ENCODE data around the gene CHD1L.
"Not testable (repeated sequence)": the region's sequence is repeated elsewhere in the genome, so short reads cannot be mapped to it uniquely, and the experiment has no call there.

Gene CHD1L

DNA sequence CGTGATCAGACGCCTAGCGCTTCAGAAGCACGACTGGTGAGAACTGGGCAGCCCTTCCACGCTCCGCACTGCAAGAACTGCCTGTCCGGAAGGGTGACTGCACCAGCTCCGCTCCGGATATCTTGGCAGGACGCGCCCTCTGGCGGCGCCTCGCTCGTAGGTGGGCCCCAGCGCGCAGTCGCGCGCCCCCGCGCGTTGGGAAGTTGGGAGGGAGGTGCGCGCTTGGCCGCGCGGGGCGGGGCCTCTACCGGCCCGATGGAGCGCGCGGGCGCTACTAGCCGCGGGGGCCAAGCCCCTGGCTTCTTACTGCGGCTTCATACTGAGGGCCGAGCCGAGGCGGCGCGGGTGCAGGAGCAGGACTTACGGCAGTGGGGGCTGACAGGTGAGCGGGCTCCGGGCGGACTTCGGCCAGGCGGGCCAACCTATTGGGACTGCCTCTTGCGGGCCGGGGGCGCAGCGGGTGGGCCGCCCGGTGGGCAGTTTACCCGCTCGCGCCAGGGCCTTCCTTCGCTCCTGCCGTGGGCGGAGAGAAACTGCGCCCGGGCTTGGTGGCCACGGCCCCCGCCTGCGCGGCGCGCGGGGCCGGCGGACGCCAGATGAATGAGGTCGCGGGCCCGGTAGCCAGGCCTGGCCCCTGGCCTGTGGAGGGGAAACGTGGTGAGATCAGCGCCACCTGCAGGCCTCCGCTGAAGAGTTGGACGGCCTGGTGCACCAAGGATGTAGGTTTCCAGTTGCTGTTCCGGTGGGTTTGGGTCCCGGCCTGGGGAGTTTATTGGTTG is at the start of gene CHD1L:
Gene CHD1L (plus strand): TSS at position 236 of the 779 bp plus-strand sequence. CDS start 20 bp downstream, at position 256.
- DNase-seq: peak; percentile 96

DNA sequence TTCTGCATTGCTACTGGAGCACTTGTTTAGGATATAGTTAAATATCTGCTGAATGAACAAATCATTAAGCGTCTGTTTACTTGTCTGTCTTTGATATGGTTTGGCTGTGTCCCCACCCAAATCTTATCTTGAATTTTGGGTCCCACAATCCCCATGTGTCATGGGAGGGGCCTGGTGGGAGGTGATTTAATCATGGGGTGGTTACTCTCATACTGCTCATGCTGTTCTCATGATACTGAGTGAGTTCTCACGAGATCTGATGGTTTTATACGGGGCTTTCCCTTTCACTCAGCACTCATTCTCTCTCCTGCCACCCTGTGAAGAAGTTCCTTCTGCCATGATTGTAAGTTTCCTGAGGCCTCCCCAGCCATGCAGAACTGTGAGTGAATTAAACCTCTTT is 45.2 kb upstream of the CHD1L start:
- DNase-seq: not testable (repeated sequence)

DNA sequence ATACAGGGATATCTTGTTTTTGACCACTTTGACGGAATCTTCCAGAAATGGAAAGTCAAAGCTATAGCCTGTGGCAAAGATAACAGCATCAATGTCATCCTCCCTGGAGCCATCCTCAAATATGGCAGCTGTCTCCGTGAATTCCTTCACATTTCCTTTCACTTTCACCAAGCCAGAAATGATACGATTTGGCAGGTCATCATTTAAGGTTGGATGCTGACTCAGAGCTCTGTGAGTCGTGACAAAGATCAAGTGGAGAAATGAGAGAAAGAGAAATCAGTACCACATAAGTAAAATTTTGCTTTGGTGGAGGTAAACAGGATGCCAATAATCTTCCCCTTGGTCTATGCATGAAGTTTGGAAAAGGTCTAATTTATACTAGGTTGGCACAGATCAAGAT is 41.2 kb upstream of the CHD1L start:
- no peak for DNase-seq

DNA sequence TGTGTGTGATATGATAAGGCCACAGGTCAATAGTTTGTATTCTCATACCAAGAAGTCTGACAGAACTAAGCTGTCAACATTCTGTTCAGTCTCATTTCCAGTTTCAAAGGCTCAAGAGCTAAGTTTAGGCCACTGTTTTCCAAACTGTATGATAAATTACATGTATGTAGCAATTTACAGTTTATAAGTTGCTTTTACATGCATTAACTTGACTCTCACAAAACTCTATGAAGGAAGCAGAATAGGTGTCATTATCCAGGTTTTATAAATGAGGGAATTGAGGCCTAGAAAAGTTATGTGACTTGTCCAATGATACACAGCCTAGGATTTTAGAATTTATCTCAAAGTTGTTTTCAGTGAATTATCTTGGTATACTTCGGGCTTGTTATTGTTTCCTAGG is 40.7 kb upstream of the CHD1L start:
- no peak for DNase-seq

DNA sequence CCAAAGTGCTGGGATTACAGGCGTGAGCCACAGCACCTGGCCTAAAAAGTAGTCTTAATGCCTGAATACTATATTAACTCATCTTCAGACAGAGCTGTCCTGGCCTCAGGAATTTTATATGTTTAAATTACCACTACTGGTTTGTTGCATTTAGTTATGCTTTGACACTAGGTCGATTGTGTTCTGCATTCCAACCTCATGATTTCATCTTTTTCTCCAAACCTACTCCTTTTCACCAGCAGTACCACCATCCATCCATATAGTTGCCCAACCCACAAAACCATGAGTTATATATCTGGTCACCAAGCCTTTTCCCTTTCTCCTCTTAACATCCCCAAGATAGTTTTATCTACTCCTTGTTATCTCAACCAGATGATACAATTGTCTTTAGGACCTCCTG is 39.9 kb upstream of the CHD1L start:
- DNase-seq: no peak

DNA sequence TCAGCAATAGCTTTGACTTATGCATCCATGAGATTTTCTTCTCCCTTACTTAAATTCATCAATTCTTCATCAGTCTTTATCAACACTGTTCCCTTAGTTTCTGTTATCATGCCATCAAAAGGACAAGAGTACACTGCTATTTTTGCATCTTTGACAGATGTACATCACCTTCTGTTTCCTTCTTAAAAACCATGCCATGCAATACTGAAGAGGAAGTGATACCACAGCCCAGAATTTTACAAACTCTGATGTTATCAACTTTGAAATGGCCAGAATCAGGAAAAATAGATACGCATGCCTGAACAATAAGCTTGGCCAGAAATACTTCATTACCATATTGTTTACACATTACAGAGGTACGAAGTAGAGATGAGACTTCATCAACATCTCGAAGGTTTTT is 38.4 kb upstream of the CHD1L start:
- no peak for DNase-seq

DNA sequence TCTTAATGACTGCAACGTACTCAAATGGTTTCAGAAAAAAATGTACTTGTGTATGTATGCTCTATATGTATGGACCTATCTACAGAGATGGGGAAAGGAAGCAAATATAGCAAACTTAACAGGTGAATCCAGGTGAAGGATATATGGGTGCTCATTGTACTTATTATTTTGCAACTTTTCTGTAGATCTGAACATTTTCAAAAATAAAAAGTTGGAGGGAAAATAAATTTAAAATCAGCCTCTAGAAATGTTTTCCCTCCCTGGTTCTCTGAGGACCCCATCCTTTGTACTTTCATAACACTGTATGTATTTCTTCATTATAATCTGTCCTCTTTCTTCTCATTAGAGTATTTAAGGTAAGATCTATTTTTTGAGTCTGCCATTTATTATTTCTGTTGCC is 35.3 kb upstream of the CHD1L start:
- DNase-seq: no peak

DNA sequence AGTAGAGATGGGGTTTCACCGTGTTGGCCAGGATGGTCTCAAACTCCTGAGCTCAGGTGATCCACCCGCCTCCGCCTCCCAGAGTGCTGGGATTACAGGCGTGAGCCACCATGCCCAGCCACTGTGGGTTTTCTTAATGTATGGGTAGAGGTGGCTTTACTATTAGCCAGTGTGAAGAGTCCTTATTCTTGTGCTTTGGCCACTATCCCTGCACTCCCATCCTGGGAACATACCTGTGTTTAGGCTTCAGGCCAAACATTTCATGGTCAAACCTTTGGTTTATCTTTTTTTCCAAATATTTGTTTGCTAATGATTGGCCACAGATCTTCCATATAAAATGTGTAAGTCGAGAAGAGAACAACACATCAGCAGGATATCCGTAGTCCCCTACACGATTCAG is 33.9 kb upstream of the CHD1L start:
- no peak for DNase-seq

DNA sequence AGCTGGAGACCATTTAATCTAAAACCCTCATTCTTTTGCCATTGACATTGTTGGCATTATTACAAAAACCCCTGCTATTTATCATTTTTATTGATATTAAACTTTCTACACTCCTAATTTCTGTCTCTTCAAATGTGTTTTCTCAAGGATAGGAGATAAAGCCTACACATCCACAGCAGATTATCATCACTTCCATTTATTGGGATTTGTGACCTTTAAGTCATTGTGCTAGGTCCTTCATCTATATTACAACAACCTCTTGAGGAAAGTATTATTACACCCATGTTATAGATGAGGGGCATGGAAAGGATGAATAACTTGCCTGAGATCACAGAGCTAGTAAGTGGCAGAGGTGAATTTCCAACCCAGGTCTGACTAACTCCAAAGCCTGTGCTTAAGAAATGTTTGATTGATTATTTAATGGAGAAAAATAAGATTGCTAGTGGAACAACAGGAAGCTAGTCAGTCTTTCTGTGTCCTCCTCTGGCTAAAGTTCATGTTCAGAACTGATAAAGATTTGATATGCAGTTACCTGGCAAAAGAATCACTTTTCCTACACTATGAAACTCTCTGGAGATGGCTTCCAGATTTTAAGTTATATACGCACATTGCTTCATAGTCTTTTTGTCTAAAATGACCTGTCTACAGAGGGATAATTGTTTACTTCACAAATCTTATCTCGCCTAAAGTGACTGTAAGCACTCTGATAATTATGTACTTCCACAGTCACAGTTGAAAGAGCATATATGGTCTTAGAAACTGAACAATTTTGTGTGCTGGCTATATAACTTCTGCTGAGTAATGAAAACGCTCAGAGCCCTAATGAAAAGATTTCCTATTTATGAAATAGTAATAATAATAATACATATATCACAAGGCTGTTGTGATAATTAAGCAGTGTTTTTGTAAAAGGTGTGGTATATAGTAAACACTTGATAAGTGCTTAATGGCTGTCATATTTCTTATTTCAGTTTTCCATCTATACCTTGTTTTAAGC is 32.4 kb upstream of the CHD1L start:
- DNase-seq: no peak

DNA sequence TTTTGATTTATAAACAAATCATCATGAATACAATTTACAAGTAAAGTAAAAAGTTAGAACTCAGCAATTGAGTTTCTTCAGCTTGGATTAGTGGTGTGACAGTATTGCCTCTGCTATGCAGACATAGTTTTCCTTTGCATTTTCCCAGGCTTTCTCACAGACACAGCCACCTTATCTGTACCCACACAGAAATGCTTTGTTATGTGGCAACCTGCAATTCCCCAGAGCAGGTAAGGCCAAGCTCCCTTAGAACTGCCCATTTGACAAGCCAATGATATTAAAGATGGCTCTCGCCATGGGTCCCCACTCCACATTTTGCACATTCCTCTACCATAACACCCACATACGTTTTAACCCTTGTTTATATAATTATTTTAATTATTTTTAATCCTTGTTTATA is 31.5 kb upstream of the CHD1L start:
- no peak for DNase-seq

DNA sequence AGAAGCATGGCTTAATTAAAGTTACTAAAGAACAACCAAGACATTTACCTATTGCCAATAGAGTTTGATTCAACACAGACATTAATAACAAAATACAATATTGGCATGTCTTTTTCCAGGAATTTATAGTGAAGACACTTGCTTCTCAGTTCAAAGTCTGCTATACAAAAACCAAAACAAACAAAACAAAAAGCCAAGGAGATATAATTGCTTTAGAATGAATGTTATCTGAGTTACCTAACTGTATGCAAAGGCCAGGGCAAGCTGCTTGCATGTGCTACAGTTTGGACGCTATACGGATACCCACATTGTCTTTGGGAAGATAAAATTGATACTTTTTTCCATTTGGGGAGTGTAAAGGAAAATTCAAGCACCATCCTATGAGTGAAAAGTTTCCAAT is 30.9 kb upstream of the CHD1L start:
- no peak for DNase-seq

DNA sequence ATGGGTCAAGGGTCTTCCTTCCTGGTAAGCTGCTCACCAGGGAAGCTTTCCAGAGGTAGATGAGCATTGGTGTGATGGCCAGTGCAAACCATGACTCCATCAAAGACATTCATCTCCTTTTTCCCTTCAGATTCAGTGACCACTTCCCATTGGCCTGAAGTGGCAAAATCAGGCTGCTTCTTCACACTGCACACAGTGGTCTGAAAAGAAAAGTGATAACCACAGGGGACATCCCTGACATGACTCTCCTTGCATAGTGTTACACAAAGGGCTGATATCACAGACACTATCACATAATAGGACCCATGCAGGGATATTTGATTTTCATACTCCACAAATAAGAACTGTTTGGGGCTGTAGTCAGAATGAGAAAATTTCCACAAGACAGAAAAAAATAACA is 29.2 kb upstream of the CHD1L start:
- no peak for DNase-seq

DNA sequence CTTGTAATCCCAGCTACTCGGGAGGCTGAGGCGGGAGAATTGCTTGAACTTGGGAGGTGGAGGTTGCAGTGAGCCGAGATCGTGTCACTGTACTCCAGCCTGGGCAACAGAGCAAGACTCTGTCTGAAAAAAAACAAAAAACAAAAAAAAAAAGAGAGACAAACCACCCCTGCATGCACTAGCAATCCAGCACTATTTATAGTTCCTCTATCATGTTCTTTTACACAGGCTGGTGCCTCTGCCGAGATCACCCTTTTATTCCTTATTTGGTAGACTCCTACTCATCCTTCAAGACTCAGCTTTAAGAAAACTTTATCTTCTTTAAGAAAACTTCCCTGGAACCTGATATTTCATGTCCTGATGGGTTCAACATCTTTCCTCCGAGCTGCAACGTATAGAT is 28.2 kb upstream of the CHD1L start:
- DNase-seq: no peak

DNA sequence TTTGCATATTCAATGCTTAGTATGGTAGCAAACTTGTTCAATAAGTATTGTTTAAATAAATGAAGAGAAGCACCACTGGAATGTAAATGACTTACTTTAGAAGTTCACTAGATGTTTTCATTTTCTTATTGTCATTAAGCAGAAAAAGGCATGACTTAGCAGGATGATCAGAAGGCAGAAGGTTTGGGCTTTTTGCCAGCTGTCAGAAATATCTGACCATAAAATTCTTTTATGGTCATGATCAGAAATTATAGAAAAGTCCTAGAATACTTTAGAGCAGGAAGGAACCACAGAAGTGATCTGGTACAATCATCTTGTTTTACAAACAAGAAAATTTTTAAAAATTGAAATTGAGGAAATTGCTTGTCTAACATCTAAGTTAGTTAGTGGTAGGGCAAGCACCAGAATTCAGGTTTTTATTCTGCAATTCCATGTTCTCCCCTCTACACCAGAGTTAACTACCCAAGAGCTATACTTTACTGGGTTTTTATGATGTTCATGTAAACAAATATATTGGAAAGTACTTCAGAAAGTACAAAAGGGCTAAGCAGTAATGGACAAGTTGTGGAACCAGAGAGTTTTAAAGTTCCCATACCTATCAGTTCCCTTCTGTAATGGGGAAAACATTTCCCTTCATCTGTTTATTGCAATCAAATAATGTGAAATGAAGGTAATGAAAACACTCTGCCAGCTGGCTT is 27.5 kb upstream of the CHD1L start:
- DNase-seq: no peak

DNA sequence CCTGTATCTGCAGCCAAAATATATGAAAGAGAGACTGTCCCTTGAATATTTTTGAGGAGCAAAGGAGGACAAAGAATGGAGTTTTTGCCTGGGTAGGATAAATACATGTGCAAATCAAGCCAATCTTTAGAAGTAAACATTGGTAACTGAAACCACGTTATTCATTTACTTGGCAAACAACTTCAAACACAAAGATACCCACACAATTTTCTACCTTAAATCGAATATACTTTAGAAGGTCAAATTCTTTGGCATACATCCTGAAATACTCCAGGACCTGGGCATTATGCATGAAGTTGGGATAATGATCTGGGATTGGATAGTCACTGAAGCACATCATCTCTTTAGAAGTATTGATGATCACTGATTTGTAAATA is 27.0 kb upstream of the CHD1L start:
- no peak for DNase-seq

DNA sequence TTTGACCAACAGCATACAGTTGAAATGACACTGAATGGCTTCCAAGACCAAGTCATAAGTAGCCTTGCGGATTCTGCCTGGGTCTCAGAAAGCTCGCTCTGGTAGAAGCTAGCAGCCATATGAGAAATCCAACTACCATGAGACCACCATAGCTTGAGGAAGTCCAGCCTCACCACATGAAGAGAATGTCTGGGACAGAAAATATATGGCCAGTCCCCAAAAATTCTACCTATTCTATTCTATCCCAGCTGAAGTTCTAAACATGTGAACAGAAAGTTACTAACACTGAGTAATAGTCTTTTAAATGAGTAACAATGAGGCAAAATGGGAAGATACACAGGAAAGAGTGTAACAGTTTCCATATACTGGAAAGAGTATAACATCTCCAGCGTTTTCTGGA is 26.4 kb upstream of the CHD1L start:
- no peak for DNase-seq

DNA sequence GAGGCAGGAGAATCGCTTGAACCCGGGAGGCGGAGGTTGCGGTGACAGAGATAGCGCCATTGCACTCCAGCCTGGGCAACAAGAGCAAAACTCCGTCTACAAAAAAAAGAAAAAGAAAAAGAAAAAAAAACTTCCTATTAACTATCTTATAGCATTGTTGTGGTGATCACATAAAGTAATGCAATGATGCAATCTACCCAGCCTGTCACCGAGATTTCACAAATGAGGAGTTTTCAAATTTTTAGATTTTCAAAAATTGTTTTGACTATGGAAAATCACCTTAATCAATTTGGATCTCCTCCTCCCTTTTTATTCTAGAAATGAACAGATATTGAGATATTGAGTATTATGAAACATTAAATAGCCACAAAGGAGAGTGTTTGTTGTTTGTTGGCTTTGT is 25.3 kb upstream of the CHD1L start:
- DNase-seq: no peak

DNA sequence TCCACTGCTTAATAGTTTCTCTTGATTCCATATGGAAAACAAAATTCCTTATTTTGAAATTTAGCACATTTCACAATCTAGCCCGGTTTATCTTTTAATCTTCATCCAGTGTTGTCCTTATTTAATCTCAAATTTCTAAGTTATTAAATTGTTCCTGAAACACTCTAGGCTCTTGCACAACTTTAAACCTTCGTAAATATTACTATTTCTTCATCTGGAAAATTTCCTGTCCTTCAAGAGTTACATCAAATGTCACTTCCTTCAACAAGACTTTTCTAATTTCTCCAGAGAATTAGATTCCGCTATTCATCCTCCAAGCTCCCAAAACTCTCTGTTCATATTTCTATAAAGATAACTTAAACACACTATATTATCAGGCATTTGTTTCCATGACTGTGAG is 23.9 kb upstream of the CHD1L start:
- DNase-seq: no peak

DNA sequence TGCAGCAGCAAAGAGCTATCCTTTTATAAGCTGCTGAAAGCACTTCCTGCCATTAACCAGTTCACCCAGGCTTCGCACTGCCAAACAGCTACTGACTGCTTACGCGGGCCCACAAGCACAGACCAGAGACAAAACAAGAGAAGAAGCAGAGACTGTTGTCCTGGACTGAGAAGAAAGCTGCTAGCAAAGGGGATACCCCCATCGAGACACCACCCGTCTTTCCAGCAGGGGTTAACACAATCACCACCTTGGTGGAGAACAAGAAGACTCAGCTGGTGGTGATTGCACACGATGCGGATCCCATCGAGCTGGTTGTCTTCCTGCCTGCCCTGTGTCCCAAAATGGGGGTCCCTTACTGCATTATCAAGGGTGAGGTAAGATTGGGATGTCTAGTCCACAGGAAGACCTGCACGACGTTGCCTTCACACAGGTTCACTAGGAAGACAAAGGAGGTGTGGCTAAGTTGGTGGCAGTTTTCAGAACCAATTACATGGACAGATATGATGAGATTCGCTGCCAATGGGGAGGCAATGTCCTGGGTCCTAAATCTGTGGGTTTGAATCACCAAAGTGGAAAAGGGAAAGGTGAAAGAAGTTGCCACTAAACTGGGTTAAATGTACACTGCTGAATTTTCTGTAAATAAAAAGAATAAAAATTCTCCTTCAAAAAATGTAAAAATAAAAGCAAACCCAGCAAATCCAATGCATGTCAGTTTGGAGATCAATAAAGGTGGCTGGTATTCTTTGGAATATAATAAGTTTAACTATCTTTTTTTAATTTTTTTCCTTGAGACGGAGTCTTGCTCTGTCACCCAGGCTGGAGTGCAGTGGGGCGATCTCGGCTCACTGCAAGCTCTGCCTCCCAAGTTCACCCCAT is 18.5 kb upstream of the CHD1L start:
- DNase-seq: no peak

DNA sequence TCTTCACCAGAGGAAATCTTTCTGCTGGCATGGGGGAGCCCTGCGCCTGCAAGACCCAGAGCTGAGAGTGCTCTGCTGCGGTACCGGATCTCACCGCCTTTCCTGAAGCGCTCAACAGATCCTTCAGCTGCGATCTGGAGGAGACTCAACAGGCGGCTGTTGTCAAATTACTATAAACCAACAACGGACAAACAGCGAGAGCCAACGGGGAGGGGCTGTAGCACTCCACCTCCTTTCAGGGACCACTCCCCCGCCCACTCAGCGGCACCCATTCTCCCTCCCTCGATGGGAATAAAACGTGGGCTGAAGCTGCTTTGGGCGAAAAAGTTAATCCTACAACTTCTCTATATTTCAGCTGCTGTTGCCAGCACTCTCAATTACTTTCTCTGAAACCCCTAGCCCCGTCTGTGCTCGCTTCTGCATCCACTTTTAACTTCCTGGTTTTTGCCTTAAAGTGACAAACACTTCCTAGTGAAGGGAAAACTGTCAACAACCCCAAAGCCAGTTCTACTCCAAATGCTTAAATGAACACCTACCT is 17.2 kb upstream of the CHD1L start, which contains the start of gene FMO5:
Gene FMO5 (minus strand): TSS at position 147 of the 538 bp plus-strand sequence. CDS start 310 bp downstream, outside the sequence.
- peak; percentile 79 for DNase-seq

DNA sequence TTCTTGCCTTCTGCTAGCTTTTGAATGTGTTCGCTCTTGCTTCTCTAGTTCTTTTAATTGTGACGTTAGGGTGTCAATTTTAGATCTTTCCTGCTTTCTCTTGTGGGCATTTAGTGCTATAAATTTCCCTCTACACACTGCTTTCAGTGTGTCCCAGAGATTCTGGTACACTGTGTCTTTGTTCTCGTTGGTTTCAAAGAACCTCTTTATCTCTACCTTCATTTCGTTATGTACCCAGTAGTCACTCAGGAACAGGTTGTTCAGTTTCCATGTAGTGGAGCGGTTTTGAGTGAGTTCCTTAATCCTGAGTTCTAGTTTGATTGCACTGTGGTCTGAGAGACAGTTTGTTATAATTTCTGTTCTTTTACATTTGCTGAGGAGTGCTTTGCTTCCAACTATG is 11.5 kb upstream of the CHD1L start:
- DNase-seq: not testable (repeated sequence)

DNA sequence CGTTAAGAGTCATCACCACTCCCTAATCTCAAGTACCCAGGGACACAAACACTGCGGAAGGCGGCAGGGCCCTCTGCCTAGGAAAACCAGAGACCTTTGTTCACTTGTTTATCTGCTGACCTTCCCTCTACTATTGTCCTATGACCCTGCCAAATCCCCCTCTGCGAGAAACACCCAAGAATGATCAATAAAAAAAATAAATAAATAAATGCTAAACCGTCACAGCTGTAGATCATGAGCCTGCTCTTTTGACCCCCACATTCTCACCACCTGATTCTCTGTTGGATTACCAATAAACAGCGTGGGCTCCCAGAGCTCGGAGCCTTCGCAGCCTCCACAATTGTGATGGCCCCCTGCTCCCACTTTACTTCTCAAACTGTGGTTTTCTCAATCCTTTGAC is 8.6 kb upstream of the CHD1L start:
- not testable (repeated sequence) for DNase-seq
